GM12891 (cell line): ENCODE results near the gene WAC.

Experiments
- PAX5 ChIP-seq: IDR thresholded peaks from 2 replicates; pipeline ENCODE4 v1.6.1; 2011; ENCODE audit warnings: low read length, moderate library complexity, mild to moderate bottlenecking; ENCODE audit not compliant: insufficient read depth, severe bottlenecking
- POLR2A ChIP-seq: IDR thresholded peaks from 2 replicates; pipeline ENCODE4 v1.6.1; 2011; ENCODE audit warnings: low read depth, low read length, control low read depth
- POLR2AphosphoS5 ChIP-seq: IDR thresholded peaks from 2 replicates; pipeline ENCODE4 v1.6.1; 2011; ENCODE audit warnings: low read depth, low read length, control low read depth
- POU2F2 ChIP-seq: IDR thresholded peaks from 2 replicates; pipeline ENCODE4 v1.6.1; 2011; ENCODE audit warnings: low read depth, mild to moderate bottlenecking, control low read depth, low read length, moderate library complexity
- SPI1 ChIP-seq: IDR thresholded peaks from 2 replicates; pipeline ENCODE4 v1.6.1; 2011; ENCODE audit warnings: low read depth, low read length, control low read depth
- TAF1 ChIP-seq: IDR thresholded peaks from 2 replicates; pipeline ENCODE4 v1.6.1; 2011; ENCODE audit warnings: low read depth, low read length, control low read depth

- TF ChIP-seq SPI1 (no peak), POLR2AphosphoS5 (no peak), POLR2A (no peak), TAF1 (no peak), POU2F2 (no peak), PAX5 (no peak)
Observed at GRCh38 chr10:28604567-28605536, 71.9 kb downstream of the WAC start.
